ENCODE measurements around the gene LRRC74B.
"Not testable (repeated sequence)": the region's sequence is repeated elsewhere in the genome, so short reads cannot be mapped to it uniquely, and the experiment has no call there.

The LRRC74B gene

GRCh38 chr22:21077884-21078508 lies 32.2 kb downstream of the LRRC74B start:
- DNase-seq, result no peak

- no peak for DNase-seq
Measured at GRCh38 chr22:21078916-21079315, 33.2 kb downstream of the LRRC74B start.

GRCh38 chr22:21079493-21079892 lies 33.7 kb downstream of the LRRC74B start:
- DNase-seq, result no peak

- no peak for DNase-seq
Measured at GRCh38 chr22:21080435-21081137, 34.8 kb downstream of the LRRC74B start.

- no peak for DNase-seq
Measured at GRCh38 chr22:21082248-21082647, 36.5 kb downstream of the LRRC74B start.

GRCh38 chr22:21087119-21087518 lies 41.4 kb downstream of the LRRC74B start:
- DNase-seq, result no peak

DNA sequence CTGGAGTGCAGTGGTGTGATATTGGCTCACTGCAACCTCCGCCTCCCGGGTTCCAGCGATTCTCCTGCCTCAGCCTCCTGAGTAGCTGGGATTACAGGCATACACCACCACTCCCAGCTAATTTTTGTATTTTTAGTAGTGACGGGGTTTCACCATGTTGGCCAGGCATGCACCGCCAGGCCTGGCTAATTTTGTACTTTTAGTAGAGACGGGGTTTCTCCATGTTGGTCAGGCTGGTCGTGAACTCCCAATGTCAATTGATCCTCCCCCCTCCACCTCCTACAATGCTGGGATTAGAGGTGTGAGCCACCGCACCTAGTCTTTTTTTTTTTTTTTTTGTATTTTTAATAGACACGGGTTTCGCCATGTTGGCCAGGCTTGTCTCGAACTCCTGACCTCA lies 42.2 kb downstream of the LRRC74B start:
- not testable (repeated sequence) for DNase-seq

GRCh38 chr22:21091220-21091619 lies 45.5 kb downstream of the LRRC74B start:
- DNase-seq, result not testable (repeated sequence)

DNA sequence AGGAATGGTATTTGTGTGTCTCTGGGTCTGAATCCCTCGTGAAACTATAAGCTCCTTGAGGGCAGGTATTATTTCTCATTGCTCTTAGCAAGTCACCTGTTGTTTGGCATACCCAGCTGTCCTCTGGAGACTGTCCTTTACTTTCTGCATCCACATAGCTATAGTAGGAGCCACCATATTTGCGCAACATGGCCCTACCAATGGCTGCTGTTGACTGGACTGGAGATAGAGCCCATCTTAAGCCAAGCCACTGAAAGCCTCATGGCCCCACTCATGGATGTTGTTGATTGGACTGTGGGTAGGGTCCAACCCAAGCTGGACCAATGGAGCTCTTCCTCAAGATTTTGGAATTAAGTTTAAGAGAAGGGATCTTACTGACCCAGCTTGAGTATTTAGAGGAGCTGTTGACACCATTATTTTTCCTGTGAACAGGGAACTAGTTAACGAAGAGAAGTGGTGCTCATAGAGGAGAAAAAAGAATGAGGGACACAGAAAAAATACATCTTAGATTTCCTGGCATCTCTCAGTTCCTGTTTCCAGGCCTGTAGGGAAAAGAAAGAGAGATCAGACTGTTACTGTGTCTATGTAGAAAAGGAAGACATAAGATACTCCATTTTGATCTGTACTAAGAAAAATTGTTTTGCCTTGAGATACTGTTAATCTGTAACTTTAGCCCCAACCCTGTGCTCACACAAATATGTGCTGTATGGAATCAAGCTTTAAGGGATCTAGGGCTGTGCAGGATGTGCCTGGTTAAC lies 47.2 kb downstream of the LRRC74B start:
- DNase-seq, result no peak

GRCh38 chr22:21093555-21094137 lies 47.9 kb downstream of the LRRC74B start:
- DNase-seq, result not testable (repeated sequence)

DNA sequence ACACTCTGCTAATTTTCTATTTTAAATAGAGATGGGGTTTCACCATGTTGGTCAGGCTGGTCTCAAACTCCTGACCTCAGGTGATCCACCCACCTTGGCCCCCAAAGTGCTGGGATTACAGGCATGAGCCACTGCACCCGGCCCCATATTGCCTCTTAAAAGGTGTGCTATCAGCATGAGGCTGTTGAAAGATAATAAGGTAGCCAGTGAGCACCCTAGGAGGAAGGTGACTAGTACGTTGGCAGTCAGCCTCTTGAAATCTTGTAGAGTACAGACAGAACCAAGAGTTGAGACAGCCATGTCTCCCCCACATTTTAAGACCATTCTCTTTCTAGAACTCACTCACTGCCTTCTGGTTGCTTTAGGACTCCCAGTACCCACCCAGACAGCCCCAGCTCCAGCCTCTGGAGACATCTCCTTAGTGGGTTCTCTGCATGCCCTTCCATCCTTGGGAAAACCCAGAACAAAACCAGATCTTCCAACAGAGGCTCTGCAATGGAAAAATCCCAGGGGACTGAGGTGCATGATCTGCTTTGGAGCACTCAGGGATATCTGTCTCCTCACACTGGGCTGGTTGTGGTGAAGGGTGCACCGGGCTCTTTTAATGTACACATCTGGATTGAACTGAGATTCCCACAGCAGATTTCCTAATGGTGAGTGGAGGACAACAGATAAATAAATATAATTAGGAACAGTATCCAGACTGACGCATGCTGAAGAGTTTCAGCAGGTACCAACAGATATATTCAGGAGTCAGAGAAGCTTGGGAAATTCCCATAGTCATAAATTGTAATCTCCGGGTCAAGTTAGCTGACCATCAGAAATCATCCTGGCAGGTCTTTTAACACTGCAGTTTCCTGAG lies 49.4 kb downstream of the LRRC74B start:
- no peak for DNase-seq

DNA sequence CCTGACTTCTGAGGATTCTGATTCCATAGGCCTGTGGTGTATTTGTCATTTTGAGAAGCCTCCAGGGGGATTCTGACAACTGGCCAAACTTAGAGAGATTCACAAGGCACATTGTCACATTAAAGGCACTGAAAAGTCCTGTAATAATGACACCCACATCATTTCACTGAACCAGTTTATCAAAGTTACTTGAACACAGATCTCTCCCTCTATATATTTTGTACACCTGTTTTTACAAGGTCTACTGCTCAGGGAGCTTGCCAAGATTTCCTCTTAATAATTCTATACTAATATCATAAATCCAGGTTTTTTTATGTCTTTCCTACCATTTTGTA lies 50.0 kb downstream of the LRRC74B start:
- no peak for DNase-seq

- not testable (repeated sequence) for DNase-seq
Measured at GRCh38 chr22:21096878-21097277, 51.1 kb downstream of the LRRC74B start.

GRCh38 chr22:21098099-21098671 lies 52.4 kb downstream of the LRRC74B start:
- DNase-seq, result no peak

- no peak for DNase-seq
Measured at GRCh38 chr22:21099578-21099977, 53.8 kb downstream of the LRRC74B start.

DNA sequence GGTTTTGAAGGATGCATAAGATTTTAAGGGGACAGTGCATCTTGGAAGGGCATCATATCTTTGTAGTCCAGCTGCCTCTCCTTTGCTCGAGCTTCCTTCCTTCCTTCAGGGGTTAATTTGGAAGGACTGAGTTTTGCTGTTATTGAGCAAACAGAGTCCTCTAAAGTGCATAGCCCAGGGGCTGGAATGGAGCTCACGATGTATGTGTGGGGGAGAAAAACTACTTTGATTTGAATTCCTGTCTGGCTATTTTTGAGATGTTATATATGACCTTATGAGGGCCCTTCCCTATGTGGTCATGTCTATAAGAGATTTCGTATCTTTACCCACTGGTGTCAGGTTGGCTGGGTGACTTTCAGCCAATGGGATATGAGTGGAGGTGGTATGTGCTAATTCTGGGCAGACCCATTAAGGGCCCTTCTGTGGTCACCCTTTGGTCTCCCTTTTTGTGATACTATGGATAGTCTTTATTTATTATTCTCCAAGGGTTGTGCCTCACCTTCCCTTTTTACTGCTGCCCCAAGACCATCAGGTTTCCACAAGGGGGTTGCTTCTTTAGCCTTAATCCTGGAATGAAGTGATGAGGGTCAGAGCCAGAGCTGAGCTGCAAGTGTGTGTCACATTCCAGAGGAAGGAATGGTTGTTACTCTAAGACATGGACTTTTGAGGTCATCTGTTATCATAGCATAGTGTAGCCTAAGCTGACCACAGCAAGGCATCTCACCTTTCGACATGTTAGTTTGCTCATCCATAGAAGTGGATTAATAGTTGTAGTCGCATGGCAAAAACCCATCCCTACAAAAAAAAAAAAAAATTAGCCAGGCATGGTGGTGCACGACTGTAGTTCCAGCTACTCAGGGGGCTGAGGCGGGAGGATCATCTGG lies 54.6 kb downstream of the LRRC74B start:
- no peak for DNase-seq

GRCh38 chr22:21101877-21102638 lies 56.3 kb downstream of the LRRC74B start:
- no peak for DNase-seq

DNA sequence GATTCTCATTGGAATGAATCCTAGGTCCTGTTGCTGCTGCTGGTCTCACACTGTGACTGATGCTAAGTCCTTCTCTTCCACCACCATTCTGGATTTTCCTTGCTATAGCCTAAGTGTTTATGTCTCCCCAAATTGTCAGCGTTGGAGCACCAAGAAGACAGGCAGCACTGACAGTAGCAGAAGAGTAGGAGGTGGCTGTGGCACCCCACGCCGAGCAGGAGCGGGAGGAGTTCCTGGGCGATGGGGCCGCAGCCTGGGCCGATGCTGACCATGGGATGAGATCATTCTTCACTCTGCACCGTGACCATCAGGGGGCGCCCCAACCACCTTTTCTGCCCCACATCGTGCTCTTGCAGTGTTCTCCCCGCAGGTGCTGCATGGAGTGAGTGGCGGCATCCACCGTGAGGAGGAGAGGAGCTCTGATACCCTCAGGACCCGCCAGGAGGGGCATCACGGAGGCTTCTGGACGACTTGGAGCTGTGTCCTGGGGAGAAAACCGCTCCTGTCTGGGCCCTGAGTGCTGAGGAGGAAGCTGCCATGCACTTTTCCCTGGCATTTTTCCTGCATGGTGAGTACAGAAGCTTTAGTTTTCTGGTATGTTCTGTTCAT lies 57.0 kb downstream of the LRRC74B start:
- DNase-seq, result peak; percentile 65 to 88 (median 80)

GRCh38 chr22:21103633-21104032 lies 57.9 kb downstream of the LRRC74B start:
- no peak for DNase-seq

Data from suppressor macrophage (primary cell).